MM.1S (cell line): ENCODE results near the gene NRM.
"Not testable (repeated sequence)": the region's sequence is repeated elsewhere in the genome, so short reads cannot be mapped to it uniquely, and the experiment has no call there.

Experiments used
- DNase-seq: peaks from one replicate; pipeline ENCODE4 v3.0.0-alpha.2; 2015
- H2AFZ ChIP-seq: fragments of 300-600 bp; sonication (generic); 2 replicates; pipeline ENCODE4 v1.6.0; 2016; ENCODE audit warnings: antibody characterized with exemption, low read length
- H3F3A ChIP-seq: fragments of 300-600 bp; sonication (generic); 2 replicates; pipeline ENCODE4 v1.6.1; 2016; ENCODE audit warnings: mild to moderate bottlenecking, antibody characterized with exemption, low read length, moderate library complexity, mixed read lengths; ENCODE audit not compliant: insufficient read depth
- H3K27ac ChIP-seq: fragments of 300-600 bp; sonication (generic); 2 replicates; pipeline ENCODE4 v1.5.1; 2016; ENCODE audit warnings: mild to moderate bottlenecking, low read length
- H3K27me3 ChIP-seq: fragments of 300-600 bp; sonication (generic); replicated peaks from 2 replicates; pipeline ENCODE4 v1.6.0; 2016; ENCODE audit warnings: low read length; ENCODE audit not compliant: insufficient read depth
- H3K36me3 ChIP-seq: fragments of 300-600 bp; sonication (generic); replicated peaks from 2 replicates; pipeline ENCODE4 v1.6.1; 2016; ENCODE audit warnings: mild to moderate bottlenecking, low read length, mixed read lengths; ENCODE audit not compliant: insufficient read depth
- H3K4me1 ChIP-seq: fragments of 300-600 bp; sonication (generic); 2 replicates; pipeline ENCODE4 v1.6.1; 2016; ENCODE audit warnings: low read length, mixed read lengths
- H3K4me2 ChIP-seq: fragments of 300-600 bp; sonication (generic); 2 replicates; pipeline ENCODE4 v1.6.0; 2016; ENCODE audit warnings: low read depth, low read length
- H3K4me3 ChIP-seq: fragments of 300-600 bp; sonication (generic); 2 replicates; pipeline ENCODE4 v1.5.1; 2016; ENCODE audit warnings: low read length, mixed read lengths
- H3K79me2 ChIP-seq: fragments of 300-600 bp; sonication (generic); 2 replicates; pipeline ENCODE4 v1.6.1; 2016; ENCODE audit warnings: mixed run types, low read length, mixed read lengths
- H3K9ac ChIP-seq: fragments of 300-600 bp; sonication (generic); 2 replicates; pipeline ENCODE4 v1.6.1; 2016; ENCODE audit warnings: low read length, mixed read lengths
- H3K9me2 ChIP-seq: fragments of 300-600 bp; sonication (generic); replicated peaks from 2 replicates; pipeline ENCODE4 v1.6.1; 2016; ENCODE audit warnings: mild to moderate bottlenecking, low read length, mixed read lengths; ENCODE audit not compliant: insufficient read depth
- H3K9me3 ChIP-seq: fragments of 300-600 bp; sonication (generic); replicated peaks from 2 replicates; pipeline ENCODE4 v1.6.1; 2016; ENCODE audit warnings: mild to moderate bottlenecking, low read length, mixed read lengths; ENCODE audit not compliant: insufficient read depth
- H4K20me1 ChIP-seq: fragments of 300-600 bp; sonication (generic); 2 replicates; pipeline ENCODE4 v1.6.1; 2016; ENCODE audit warnings: mild to moderate bottlenecking, low read length, moderate library complexity, mixed read lengths; ENCODE audit not compliant: insufficient read depth
- CTCF ChIP-seq: fragments of 300-600 bp; sonication (generic); IDR thresholded peaks from 2 replicates; pipeline ENCODE4 v1.5.1; 2016; ENCODE audit warnings: antibody characterized with exemption, low read length, mixed read lengths
- EZH2 ChIP-seq: fragments of 300-600 bp; sonication (generic); optimal IDR thresholded peaks from 2 replicates; pipeline ENCODE3; 2017; ENCODE audit warnings: low read depth, mild to moderate bottlenecking, antibody characterized with exemption, low read length, mixed read lengths
- EZH2phosphoT487 ChIP-seq: fragments of 300-600 bp; sonication (generic); IDR thresholded peaks from 2 replicates; pipeline ENCODE4 v1.6.1; 2018; ENCODE audit warnings: antibody characterized with exemption, low read length

NRM gene

DNA sequence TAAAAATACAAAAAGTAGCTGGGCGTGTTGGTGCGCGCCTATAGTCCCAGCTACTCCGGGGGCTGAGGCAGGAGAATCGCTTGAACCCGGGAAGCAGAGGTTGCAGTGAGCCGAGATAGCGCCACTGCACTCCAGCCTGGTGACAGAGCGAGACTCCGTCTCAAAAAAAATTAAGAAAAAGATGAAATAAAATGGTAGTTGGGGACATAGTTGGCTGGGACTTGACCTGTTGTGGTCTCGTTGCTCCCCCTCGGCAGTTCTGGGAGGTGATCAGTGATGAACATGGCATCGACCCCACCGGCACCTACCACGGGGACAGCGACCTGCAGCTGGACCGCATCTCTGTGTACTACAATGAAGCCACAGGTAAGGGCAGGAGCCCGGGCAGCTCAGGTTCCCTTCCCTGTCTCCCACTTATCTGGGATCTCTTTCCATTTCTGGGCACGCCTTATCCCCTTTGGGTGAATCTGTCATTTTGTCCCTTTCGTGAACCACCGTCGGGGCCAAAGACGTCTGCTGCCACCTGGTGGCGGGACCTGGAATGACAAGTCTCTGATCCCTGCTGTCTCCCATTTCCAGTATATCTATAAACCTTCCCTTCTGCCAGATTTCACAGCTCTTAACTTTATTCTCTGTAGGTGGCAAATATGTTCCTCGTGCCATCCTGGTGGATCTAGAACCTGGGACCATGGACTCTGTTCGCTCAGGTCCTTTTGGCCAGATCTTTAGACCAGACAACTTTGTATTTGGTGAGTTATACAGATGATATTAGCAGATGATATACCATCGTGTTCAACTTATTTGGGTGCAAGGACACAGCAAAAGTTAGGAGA lies 31.7 kb upstream of the NRM start:
- Histone ChIP-seq H3F3A (peaks cover 85% of the 10 kb centered on the region), H3K9ac (peak overlapping the region; percentile 86; the same call in 1 of the 2 replicates), H3K4me1 (peaks cover 28% of the 10 kb centered on the region), H3K4me2 (peak overlapping the region; percentile 80), H3K79me2 (peaks cover 55% of the 10 kb centered on the region), H3K27ac (peak overlapping the region; percentile 67; the same call in 1 of the 2 replicates), H3K27me3 (no peaks in the 10 kb centered on the region), H4K20me1 (peaks cover 28% of the 10 kb centered on the region), H3K9me2 (no peaks in the 10 kb centered on the region), H3K9me3 (no peaks in the 10 kb centered on the region), H3K36me3 (no peaks in the 10 kb centered on the region), H2AFZ (no peak overlapping the region), H3K4me3 (peak overlapping the region; percentile 95)
- no peak for TF ChIP-seq EZH2phosphoT487
- peak; percentile 92 for TF ChIP-seq CTCF
- DNase-seq, result peak; percentile 77

GRCh38 chr6:30722025-30722279 lies 31.2 kb upstream of the NRM start:
- H3K4me2 ChIP-seq, result peak overlapping the region; percentile 80
- H3K9me2 ChIP-seq, DNase-seq, H3K27me3 ChIP-seq, H3K9me3 ChIP-seq, H3K36me3 ChIP-seq, H2AFZ ChIP-seq: not testable (repeated sequence)
- peak overlapping the region; percentile 95 for H3K4me3 ChIP-seq
- peak overlapping the region; percentile 67; the same call in 1 of the 2 replicates for H3K27ac ChIP-seq
- peaks cover 28% of the 10 kb centered on the region for H3K4me1 ChIP-seq
- H3K79me2 ChIP-seq, result peaks cover 55% of the 10 kb centered on the region
- H4K20me1 ChIP-seq, result peaks cover 28% of the 10 kb centered on the region
- H3K9ac ChIP-seq, result peak overlapping the region; percentile 86
- peaks cover 80% of the 10 kb centered on the region for H3F3A ChIP-seq

- peak overlapping the region; percentile 80 for H3K4me2 ChIP-seq
- H3K27me3 ChIP-seq, result no peaks in the 10 kb centered on the region
- H4K20me1 ChIP-seq, result peaks cover 28% of the 10 kb centered on the region
- peak overlapping the region; percentile 96 for H3K9ac ChIP-seq
- H3K79me2 ChIP-seq, result peaks cover 58% of the 10 kb centered on the region
- peak overlapping the region; percentile 95 for H3K4me3 ChIP-seq
- no peaks in the 10 kb centered on the region for H3K36me3 ChIP-seq
- H3K9me2 ChIP-seq, result no peaks in the 10 kb centered on the region
- peak; percentile 89 for DNase-seq
- H2AFZ ChIP-seq, result no peak overlapping the region
- peaks cover 74% of the 10 kb centered on the region for H3F3A ChIP-seq
- peak overlapping the region; percentile 92 for H3K27ac ChIP-seq
- TF ChIP-seq CTCF (peak; percentile 15), EZH2 (no peak)
- peaks cover 28% of the 10 kb centered on the region for H3K4me1 ChIP-seq
- no peaks in the 10 kb centered on the region for H3K9me3 ChIP-seq
Measured at GRCh38 chr6:30721198-30722024, 30.6 kb upstream of the NRM start.
